Adrenal gland (tissue), 12 donors: ENCODE data around the gene GIMAP7. TPM values are rescaled to one million over a fixed set of nuclear protein-coding genes. Genes with fewer than 3 reads are reported as not detected.
"Not testable (repeated sequence)": the region's sequence is repeated elsewhere in the genome, so short reads cannot be mapped to it uniquely, and the experiment has no call there.

Experiments used
- DNase-seq, 7 donors: peaks; one replicate each; pipeline ENCODE4 v3.0.0-alpha.2; 2019 to 2020
- H3K27ac ChIP-seq, 5 donors: fragments of 200-600 bp; sonication (generic) in 4 of 5; 1 replicate in 3 of 5; 2 replicates in 2 of 5; pipeline versions ENCODE4 v1.5.1 to v1.8.0; 2016 to 2020; ENCODE audit warnings: mild to moderate bottlenecking in 1 of 5
- H3K27me3 ChIP-seq: fragments of 200-600 bp; 2 replicates; pipeline ENCODE4 v1.8.0; 2021
- H3K36me3 ChIP-seq, 2 donors: fragments of 200-600 bp; replicated peaks in 1 of 2; 1 replicate in 1 of 2; 2 replicates in 1 of 2; pipeline versions ENCODE4 v1.5.1 to v1.8.0; 2018 to 2022
- H3K4me1 ChIP-seq, 2 donors: fragments of 200-600 bp; replicated peaks in 1 of 2; 1 replicate in 1 of 2; 2 replicates in 1 of 2; pipeline versions ENCODE4 v1.5.1 to v1.8.0; 2018 to 2021
- H3K4me3 ChIP-seq, 4 donors: fragments of 200-600 bp; sonication (generic) in 3 of 4; one replicate each; pipeline ENCODE4 v1.5.1; 2016 to 2018
- H3K9me3 ChIP-seq, 3 donors: fragments of 200-600 bp; sonication (generic) in 1 of 3; replicated peaks in 1 of 3; 1 replicate in 2 of 3; 2 replicates in 1 of 3; pipeline versions ENCODE4 v1.5.1 to v1.8.0; 2016 to 2021
- CTCF ChIP-seq, 6 experiments: fragments of 450-650 bp in 4 of 6; fragments of 200-600 bp in 2 of 6; sonication (generic) in 1 of 6; IDR thresholded peaks; 1 replicate in 5 of 6; 2 replicates in 1 of 6; pipeline versions ENCODE4 v1.5.1 to v1.8.0; 2016 to 2021; ENCODE audit warnings: antibody characterized with exemption in 6 of 6, mild to moderate bottlenecking in 2 of 6, moderate library complexity in 1 of 6
- POLR2A ChIP-seq, 2 donors: fragments of 450-650 bp; IDR thresholded peaks; one replicate each; pipeline ENCODE4 v1.6.1; 2017; ENCODE audit warnings: antibody characterized with exemption in 2 of 2, mild to moderate bottlenecking in 2 of 2, moderate library complexity in 1 of 2
- WGBS, 4 donors: extraction: QIAGEN DNeasy Blood & Tissue Kit in 2 of 4; methylation state at CpG; one replicate each; pipeline versions ENCODE4 v1.1.5 to v1.1.7; 2013 to 2017; 5-methylcytosine and 5-hydroxymethylcytosine counted together
- intact Hi-C, 2 donors: fragments of 100-400 bp; cut with DNase I; formaldehyde crosslinking; loops; one replicate each; pipeline versions ENCODE4 v1.14.1 to v1.15.0; 2022 to 2023
- polyA plus RNA-seq, 3 donors: library from polyadenylated mRNA; stranded (reverse); fragments of 200-250 nt in 2 of 3; fragments of 350-450 nt in 1 of 3; fragmentation: Illumina TruSeq in 1 of 3; extraction: RNeasy Lipid Tissue Mini Kit (QIAGEN cat#74804) in 1 of 3; gene quantifications; one replicate each; pipeline ENCODE4 v1.2.3, GENCODE V29; 2013 to 2014
- total RNA-seq, 9 donors: library from RNA; depleted of rRNA in 4 of 9; stranded (reverse); fragments of >200 nt in 4 of 9; fragments of 120-200 nt in 1 of 9; fragmentation: NEBNext Ultra II Directional in 1 of 9; extraction: Animal tissue kit (Norgen Biotek cat#: 25700) in 1 of 9; gene quantifications; one replicate each; pipeline versions ENCODE4 v1.1.0 to v1.2.4, GENCODE V29; 2013 to 2023
- donor health status: healthy with polysubstance abuse.
- donor health status: Bipolar disorder and iron deficiency.
- donor health status: DM: yes; HTN: yes; CAD: no.
- donor health status: DM: no; HTN: no; CAD: no.
- donor health status: DM: no; HTN: no; CAD: no.
- donor health status: DM: yes; HTN: yes; CAD: no.

The GIMAP7 gene
- total and polyA plus RNA-seq, 12 donors: 4.2 to 39.3 (median 18.8) TPM

- Histone ChIP-seq H3K4me1 (peaks cover 0 to 6% of the 10 kb centered on the region in 2 donors), H3K27ac (peak overlapping the region in 4 of 5 donors; percentile 14 to 76 (median 28)), H3K4me3 (no peak overlapping the region), H3K9me3 (no peaks in the 10 kb centered on the region), H3K27me3 (peaks cover 3% of the 10 kb centered on the region), H3K36me3 (no peaks in the 10 kb centered on the region)
- TF ChIP-seq POLR2A (IDR thresholded peaks at IDR 0.05): no peak
- no peak for TF ChIP-seq CTCF (IDR thresholded peaks at IDR 0.05)
- DNase-seq: no peak
- intact Hi-C loops: no loop called here
- 59 to 73% (median 68%) methylated on average over 4 of the region's 4 CpGs for WGBS, 4 donors
These were observed 32.8 kb upstream of the GIMAP7 start for GRCh38 chr7:150481922-150482321.

GRCh38 chr7:150483514-150483913, 31.2 kb upstream of the GIMAP7 start:
- intact Hi-C loops, H3K36me3 ChIP-seq, H3K27me3 ChIP-seq, H3K4me1 ChIP-seq, H3K4me3 ChIP-seq, H3K9me3 ChIP-seq: not testable (repeated sequence)
- DNase-seq: peak in 3 of 7 donors; percentile 32 to 59 (median 42)
- 14 to 23% (median 17%) methylated on average over 2 of the region's 2 CpGs for WGBS, 4 donors
- H3K27ac ChIP-seq: peak overlapping the region in 2 of 5 donors; percentile 15 to 24

GRCh38 chr7:150484071-150484470, 30.6 kb upstream of the GIMAP7 start:
- H3K27me3 ChIP-seq, intact Hi-C loops, H3K4me3 ChIP-seq, DNase-seq, H3K9me3 ChIP-seq, H3K36me3 ChIP-seq, H3K4me1 ChIP-seq: not testable (repeated sequence)
- H3K27ac ChIP-seq: peak overlapping the region in 2 of 5 donors; percentile 24 to 52
- WGBS, 4 donors: 25 to 46% (median 36%) methylated on average over 3 of the region's 3 CpGs

- no peak overlapping the region for H3K4me3 ChIP-seq
- H3K4me1 ChIP-seq: no peaks in the 10 kb centered on the region
- intact Hi-C loops: no loop called here
- 54 to 70% (median 67%) methylated on average over 2 of the region's 2 CpGs for WGBS, 4 donors
- H3K27ac ChIP-seq: no peak overlapping the region
- peaks cover 6% of the 10 kb centered on the region for H3K27me3 ChIP-seq
- no peaks in the 10 kb centered on the region for H3K9me3 ChIP-seq
- TF ChIP-seq CTCF (IDR thresholded peaks at IDR 0.05) (no peak), POLR2A (IDR thresholded peaks at IDR 0.05) (no peak)
- no peak for DNase-seq
- no peaks in the 10 kb centered on the region for H3K36me3 ChIP-seq
These were observed 27.0 kb upstream of the GIMAP7 start for GRCh38 chr7:150487625-150488024.

GRCh38 chr7:150489782-150490181, 24.9 kb upstream of the GIMAP7 start:
- intact Hi-C loops: no loop called here
- Histone ChIP-seq H3K9me3 (no peaks in the 10 kb centered on the region), H3K27me3 (peaks cover 6% of the 10 kb centered on the region), H3K4me1 (no peaks in the 10 kb centered on the region), H3K36me3 (no peaks in the 10 kb centered on the region), H3K27ac (no peak overlapping the region), H3K4me3 (no peak overlapping the region)
- 63 to 80% (median 68%) methylated on average over 1 of the region's 1 CpG for WGBS, 4 donors
- DNase-seq: no peak
- TF ChIP-seq CTCF (IDR thresholded peaks at IDR 0.05): no peak
- TF ChIP-seq POLR2A (IDR thresholded peaks at IDR 0.05): no peak

- intact Hi-C loops, H3K27ac ChIP-seq, H3K4me1 ChIP-seq, H3K4me3 ChIP-seq, H3K9me3 ChIP-seq, H3K27me3 ChIP-seq, H3K36me3 ChIP-seq, DNase-seq: not testable (repeated sequence)
- 27 to 100% (median 58%) methylated on average over 1 to 2 of the region's 3 CpGs for WGBS, 4 donors
These were observed 21.2 kb upstream of the GIMAP7 start for GRCh38 chr7:150493442-150493841.
